MM.1S (cell line): ENCODE data around the gene TNIK.
"Not testable (repeated sequence)": the region's sequence is repeated elsewhere in the genome, so short reads cannot be mapped to it uniquely, and the experiment has no call there.

Source experiments
- DNase-seq: peaks from one replicate; pipeline ENCODE4 v3.0.0-alpha.2; 2015
- H2AFZ ChIP-seq: fragments of 300-600 bp; sonication (generic); 2 replicates; pipeline ENCODE4 v1.6.0; 2016; ENCODE audit warnings: antibody characterized with exemption, low read length
- H3F3A ChIP-seq: fragments of 300-600 bp; sonication (generic); 2 replicates; pipeline ENCODE4 v1.6.1; 2016; ENCODE audit warnings: mild to moderate bottlenecking, antibody characterized with exemption, low read length, moderate library complexity, mixed read lengths; ENCODE audit not compliant: insufficient read depth
- H3K27ac ChIP-seq: fragments of 300-600 bp; sonication (generic); 2 replicates; pipeline ENCODE4 v1.5.1; 2016; ENCODE audit warnings: mild to moderate bottlenecking, low read length
- H3K27me3 ChIP-seq: fragments of 300-600 bp; sonication (generic); replicated peaks from 2 replicates; pipeline ENCODE4 v1.6.0; 2016; ENCODE audit warnings: low read length; ENCODE audit not compliant: insufficient read depth
- H3K36me3 ChIP-seq: fragments of 300-600 bp; sonication (generic); replicated peaks from 2 replicates; pipeline ENCODE4 v1.6.1; 2016; ENCODE audit warnings: mild to moderate bottlenecking, low read length, mixed read lengths; ENCODE audit not compliant: insufficient read depth
- H3K4me1 ChIP-seq: fragments of 300-600 bp; sonication (generic); 2 replicates; pipeline ENCODE4 v1.6.1; 2016; ENCODE audit warnings: low read length, mixed read lengths
- H3K4me2 ChIP-seq: fragments of 300-600 bp; sonication (generic); 2 replicates; pipeline ENCODE4 v1.6.0; 2016; ENCODE audit warnings: low read depth, low read length
- H3K4me3 ChIP-seq: fragments of 300-600 bp; sonication (generic); 2 replicates; pipeline ENCODE4 v1.5.1; 2016; ENCODE audit warnings: low read length, mixed read lengths
- H3K79me2 ChIP-seq: fragments of 300-600 bp; sonication (generic); 2 replicates; pipeline ENCODE4 v1.6.1; 2016; ENCODE audit warnings: mixed run types, low read length, mixed read lengths
- H3K9ac ChIP-seq: fragments of 300-600 bp; sonication (generic); 2 replicates; pipeline ENCODE4 v1.6.1; 2016; ENCODE audit warnings: low read length, mixed read lengths
- H3K9me2 ChIP-seq: fragments of 300-600 bp; sonication (generic); replicated peaks from 2 replicates; pipeline ENCODE4 v1.6.1; 2016; ENCODE audit warnings: mild to moderate bottlenecking, low read length, mixed read lengths; ENCODE audit not compliant: insufficient read depth
- H3K9me3 ChIP-seq: fragments of 300-600 bp; sonication (generic); replicated peaks from 2 replicates; pipeline ENCODE4 v1.6.1; 2016; ENCODE audit warnings: mild to moderate bottlenecking, low read length, mixed read lengths; ENCODE audit not compliant: insufficient read depth
- H4K20me1 ChIP-seq: fragments of 300-600 bp; sonication (generic); 2 replicates; pipeline ENCODE4 v1.6.1; 2016; ENCODE audit warnings: mild to moderate bottlenecking, low read length, moderate library complexity, mixed read lengths; ENCODE audit not compliant: insufficient read depth
- CTCF ChIP-seq: fragments of 300-600 bp; sonication (generic); IDR thresholded peaks from 2 replicates; pipeline ENCODE4 v1.5.1; 2016; ENCODE audit warnings: antibody characterized with exemption, low read length, mixed read lengths
- EZH2 ChIP-seq: fragments of 300-600 bp; sonication (generic); optimal IDR thresholded peaks from 2 replicates; pipeline ENCODE3; 2017; ENCODE audit warnings: low read depth, mild to moderate bottlenecking, antibody characterized with exemption, low read length, mixed read lengths
- EZH2phosphoT487 ChIP-seq: fragments of 300-600 bp; sonication (generic); IDR thresholded peaks from 2 replicates; pipeline ENCODE4 v1.6.1; 2018; ENCODE audit warnings: antibody characterized with exemption, low read length

TNIK gene

GRCh38 chr3:171306631-171307030, 153.6 kb downstream of the TNIK start:
- no peaks in the 10 kb centered on the region for H3K9me3 ChIP-seq
- no peaks in the 10 kb centered on the region for H3F3A ChIP-seq
- H3K27ac ChIP-seq: no peak overlapping the region
- no peak overlapping the region for H3K4me2 ChIP-seq
- TF ChIP-seq CTCF (no peak), EZH2phosphoT487 (no peak), EZH2 (no peak)
- no peaks in the 10 kb centered on the region for H3K79me2 ChIP-seq
- no peaks in the 10 kb centered on the region for H3K4me1 ChIP-seq
- H4K20me1 ChIP-seq: no peaks in the 10 kb centered on the region
- no peak for DNase-seq
- H3K36me3 ChIP-seq: no peaks in the 10 kb centered on the region
- no peak overlapping the region for H2AFZ ChIP-seq
- no peaks in the 10 kb centered on the region for H3K27me3 ChIP-seq
- H3K4me3 ChIP-seq: no peak overlapping the region
- H3K9me2 ChIP-seq: no peaks in the 10 kb centered on the region
- no peak overlapping the region for H3K9ac ChIP-seq

GRCh38 chr3:171305823-171306222, 154.4 kb downstream of the TNIK start:
- H3K27ac ChIP-seq, H3K4me2 ChIP-seq, H3K4me3 ChIP-seq, H3K79me2 ChIP-seq, H3K9ac ChIP-seq, H3F3A ChIP-seq, H3K27me3 ChIP-seq, H3K9me3 ChIP-seq, H3K4me1 ChIP-seq, H4K20me1 ChIP-seq, H3K36me3 ChIP-seq, H3K9me2 ChIP-seq, DNase-seq, H2AFZ ChIP-seq: not testable (repeated sequence)

GRCh38 chr3:171304498-171304897, 155.7 kb downstream of the TNIK start:
- not testable (repeated sequence) for H3K79me2 ChIP-seq, H3K27me3 ChIP-seq, H2AFZ ChIP-seq

GRCh38 chr3:171304017-171304416, 156.2 kb downstream of the TNIK start:
- not testable (repeated sequence) for H3K27ac ChIP-seq, H3K9ac ChIP-seq, H3F3A ChIP-seq, H3K79me2 ChIP-seq, H3K27me3 ChIP-seq, H3K4me3 ChIP-seq, H3K9me2 ChIP-seq, H3K36me3 ChIP-seq, H3K4me2 ChIP-seq, H3K4me1 ChIP-seq, DNase-seq, H3K9me3 ChIP-seq, H4K20me1 ChIP-seq, H2AFZ ChIP-seq

More at GRCh38 chr3:171304498-171304897, 155.7 kb downstream of the TNIK start:
- not testable (repeated sequence) for H4K20me1 ChIP-seq, DNase-seq, H3K9me3 ChIP-seq, H3K4me2 ChIP-seq, H3K4me1 ChIP-seq, H3K9me2 ChIP-seq, H3K36me3 ChIP-seq, H3K27ac ChIP-seq, H3K4me3 ChIP-seq, H3K9ac ChIP-seq, H3F3A ChIP-seq

- Histone ChIP-seq H2AFZ (no peak overlapping the region), H3K9me3 (no peaks in the 10 kb centered on the region), H3K4me3 (no peak overlapping the region), H3K9ac (no peak overlapping the region), H3K36me3 (no peaks in the 10 kb centered on the region), H3F3A (no peaks in the 10 kb centered on the region), H3K4me2 (no peak overlapping the region), H3K79me2 (no peaks in the 10 kb centered on the region), H3K27me3 (no peaks in the 10 kb centered on the region), H3K9me2 (no peaks in the 10 kb centered on the region), H3K4me1 (no peaks in the 10 kb centered on the region), H4K20me1 (no peaks in the 10 kb centered on the region), H3K27ac (no peak overlapping the region)
- no peak for TF ChIP-seq CTCF
- no peak for TF ChIP-seq EZH2
- no peak for TF ChIP-seq EZH2phosphoT487
- DNase-seq: no peak
These were observed 158.2 kb downstream of the TNIK start for GRCh38 chr3:171301998-171302397.
